Coronary artery (tissue), 2 donors: ENCODE data around the gene UMODL1.

Experiments
- DNase-seq: peaks from one replicate; pipeline ENCODE4 v3.0.0-alpha.2; 2017; ENCODE audit warnings: low spot score
- H3K27ac ChIP-seq, 2 donors: fragments of 200-600 bp; sonication (generic); one replicate each; pipeline ENCODE4 v1.5.1; 2016 to 2019
- H3K4me3 ChIP-seq: fragments of 200-600 bp; sonication (generic); 2 replicates; pipeline ENCODE4 v1.5.1; 2016; ENCODE audit warnings: mild to moderate bottlenecking, moderate library complexity
- CTCF ChIP-seq: fragments of 200-600 bp; sonication (generic); IDR thresholded peaks from one replicate; pipeline ENCODE4 v1.5.1; 2019; ENCODE audit warnings: antibody characterized with exemption

Gene UMODL1

GRCh38 chr21:42146273-42146805, 75.2 kb downstream of the UMODL1 start:
- Histone ChIP-seq H3K27ac (no peak overlapping the region), H3K4me3 (no peak overlapping the region)
- TF ChIP-seq CTCF = no peak
- DNase-seq = peak; percentile 35

- peak; percentile 70 for DNase-seq
Measured at GRCh38 chr21:42146821-42147220, 75.7 kb downstream of the UMODL1 start.

GRCh38 chr21:42147386-42148020, 76.4 kb downstream of the UMODL1 start:
- H3K4me3 ChIP-seq = no peak overlapping the region
- H3K27ac ChIP-seq = no peak overlapping the region
- DNase-seq = peak; percentile 60
- TF ChIP-seq CTCF = no peak

More at GRCh38 chr21:42146821-42147220, 75.7 kb downstream of the UMODL1 start:
- H3K27ac ChIP-seq = no peak overlapping the region
- no peak for TF ChIP-seq CTCF
- H3K4me3 ChIP-seq = no peak overlapping the region

- Histone ChIP-seq H3K4me3 (no peak overlapping the region), H3K27ac (no peak overlapping the region)
- DNase-seq = no peak
- TF ChIP-seq CTCF = no peak
Measured at GRCh38 chr21:42148097-42148496, 77.0 kb downstream of the UMODL1 start.

- peak; percentile 26 for DNase-seq
- Histone ChIP-seq H3K4me3 (no peak overlapping the region), H3K27ac (no peak overlapping the region)
- no peak for TF ChIP-seq CTCF
Measured at GRCh38 chr21:42148584-42148983, 77.5 kb downstream of the UMODL1 start.

- peak; percentile 47 for DNase-seq
- Histone ChIP-seq H3K4me3 (no peak overlapping the region), H3K27ac (no peak overlapping the region)
- no peak for TF ChIP-seq CTCF
Measured at GRCh38 chr21:42149656-42150473, 78.7 kb downstream of the UMODL1 start.
